Loucy (cell line): Measurements from ENCODE around the gene TRAFD1.
A peak's percentile ranks its signal among the peaks of the same experiment; 100 is the strongest.

Experiments used
- H2AFZ ChIP-seq: fragments of 200-600 bp; sonication (generic); 2 replicates; pipeline ENCODE4 v1.6.0; 2016; ENCODE audit warnings: antibody characterized with exemption, mild to moderate bottlenecking, low read length, moderate library complexity
- H3F3A ChIP-seq: fragments of 200-600 bp; 2 replicates; pipeline ENCODE4 v1.6.0; 2016; ENCODE audit warnings: antibody characterized with exemption, low read depth, mild to moderate bottlenecking
- H3K27me3 ChIP-seq: fragments of 200-600 bp; sonication (generic); 2 replicates; pipeline ENCODE4 v1.6.1; 2014; ENCODE audit warnings: low read length, mild to moderate bottlenecking; ENCODE audit not compliant: insufficient read depth, poor library complexity, severe bottlenecking
- H3K36me3 ChIP-seq: fragments of 200-600 bp; sonication (generic); 2 replicates; pipeline ENCODE4 v1.6.1; 2016; ENCODE audit warnings: low read length; ENCODE audit not compliant: insufficient read depth
- H3K4me1 ChIP-seq: fragments of 200-600 bp; sonication (generic); 2 replicates; pipeline ENCODE4 v1.5.1; 2014; ENCODE audit warnings: low read length, mild to moderate bottlenecking; ENCODE audit not compliant: insufficient read depth, poor library complexity, severe bottlenecking
- H3K4me2 ChIP-seq: fragments of 200-600 bp; sonication (generic); 2 replicates; pipeline ENCODE4 v1.6.0; 2014; ENCODE audit warnings: antibody characterized with exemption, low read length, low read depth, mild to moderate bottlenecking; ENCODE audit not compliant: poor library complexity, severe bottlenecking
- H3K4me3 ChIP-seq: fragments of 200-600 bp; sonication (generic); 2 replicates; pipeline ENCODE4 v1.5.1; 2014; ENCODE audit warnings: low read length, mild to moderate bottlenecking, mixed read lengths; ENCODE audit not compliant: poor library complexity, severe bottlenecking
- H3K79me2 ChIP-seq: fragments of 200-600 bp; sonication (generic); 2 replicates; pipeline ENCODE4 v1.6.1; 2014; ENCODE audit warnings: low read length; ENCODE audit not compliant: insufficient read depth
- H3K9ac ChIP-seq: fragments of 200-600 bp; sonication (generic); 2 replicates; pipeline ENCODE4 v1.6.0; 2014; ENCODE audit warnings: mild to moderate bottlenecking, low read depth, low read length, moderate library complexity; ENCODE audit not compliant: poor library complexity, severe bottlenecking
- H3K9me2 ChIP-seq: fragments of 200-600 bp; sonication (generic); replicated peaks from 2 replicates; pipeline ENCODE4 v1.6.1; 2016; ENCODE audit warnings: low read depth, low read length, mixed read lengths
- H3K9me3 ChIP-seq: fragments of 200-600 bp; sonication (generic); 2 replicates; pipeline ENCODE4 v1.6.1; 2014; ENCODE audit warnings: mild to moderate bottlenecking, antibody characterized with exemption, low read length, low read depth; ENCODE audit not compliant: insufficient read depth
- H4K20me1 ChIP-seq: fragments of 200-600 bp; sonication (generic); 2 replicates; pipeline ENCODE4 v1.6.0; 2014; ENCODE audit warnings: antibody characterized with exemption, low read length, mild to moderate bottlenecking; ENCODE audit not compliant: insufficient read depth, poor library complexity, severe bottlenecking
- CTCF ChIP-seq: fragments of 200-600 bp; sonication (generic); conservative IDR thresholded peaks from 2 replicates; pipeline ENCODE4 v1.5.1; 2014; ENCODE audit warnings: mild to moderate bottlenecking, antibody characterized with exemption, low read length
- EZH2phosphoT487 ChIP-seq: fragments of 200-600 bp; IDR thresholded peaks from 2 replicates; pipeline ENCODE4 v1.6.1; 2018; ENCODE audit warnings: antibody characterized with exemption, mild to moderate bottlenecking, moderate library complexity, borderline replicate concordance

Gene TRAFD1

GRCh38 chr12:112198120-112198733 lies 72.9 kb downstream of the TRAFD1 start:
- Histone ChIP-seq H3K9ac (no peak overlapping the region), H3K4me1 (no peaks in the 10 kb centered on the region), H3K9me2 (no peaks in the 10 kb centered on the region), H3K4me2 (no peak overlapping the region), H3K27me3 (no peaks in the 10 kb centered on the region), H3F3A (no peaks in the 10 kb centered on the region), H3K36me3 (peaks cover 54% of the 10 kb centered on the region; the same call in 1 of the 2 replicates), H3K4me3 (no peak overlapping the region), H2AFZ (no peak overlapping the region), H3K9me3 (no peaks in the 10 kb centered on the region), H3K79me2 (no peaks in the 10 kb centered on the region), H4K20me1 (no peaks in the 10 kb centered on the region)
- TF ChIP-seq CTCF (peak; percentile 75), EZH2phosphoT487 (no peak)

- TF ChIP-seq EZH2phosphoT487 (no peak), CTCF (no peak)
- Histone ChIP-seq H3K9me2 (no peaks in the 10 kb centered on the region), H3K9me3 (no peaks in the 10 kb centered on the region), H3K4me1 (no peaks in the 10 kb centered on the region), H4K20me1 (no peaks in the 10 kb centered on the region), H3F3A (no peaks in the 10 kb centered on the region), H2AFZ (no peak overlapping the region), H3K36me3 (peaks cover 51% of the 10 kb centered on the region; the same call in 1 of the 2 replicates), H3K79me2 (no peaks in the 10 kb centered on the region), H3K27me3 (no peaks in the 10 kb centered on the region), H3K4me3 (no peak overlapping the region), H3K4me2 (no peak overlapping the region), H3K9ac (no peak overlapping the region)
These were observed 73.8 kb downstream of the TRAFD1 start for GRCh38 chr12:112199136-112199535.
